Liver (tissue), 3 donors: ENCODE data around the gene ZNF583.

Experiments
- GABPA ChIP-seq, 2 donors: IDR thresholded peaks in 1 of 2; conservative IDR thresholded peaks in 1 of 2; 2 replicates each; pipeline ENCODE4 v1.6.1; 2016; ENCODE audit warnings: antibody characterized with exemption in 2 of 2, mild to moderate bottlenecking in 1 of 2, moderate library complexity in 1 of 2
- JUND ChIP-seq, 2 donors: IDR thresholded peaks; 2 replicates each; pipeline ENCODE4 v1.6.1; 2016; ENCODE audit warnings: antibody characterized with exemption in 2 of 2
- RAD21 ChIP-seq, 2 donors: IDR thresholded peaks; 2 replicates each; pipeline ENCODE4 v1.6.1; 2016; ENCODE audit warnings: antibody characterized with exemption in 2 of 2, mild to moderate bottlenecking in 2 of 2
- SP1 ChIP-seq: IDR thresholded peaks from 2 replicates; pipeline ENCODE4 v1.6.1; 2018; ENCODE audit warnings: antibody characterized with exemption, mild to moderate bottlenecking
- TAF1 ChIP-seq: conservative IDR thresholded peaks from 2 replicates; pipeline ENCODE4 v1.6.1; 2016; ENCODE audit warnings: antibody characterized with exemption, mild to moderate bottlenecking
- YY1 ChIP-seq: IDR thresholded peaks from 2 replicates; pipeline ENCODE4 v1.6.1; 2016; ENCODE audit warnings: antibody characterized with exemption, mild to moderate bottlenecking
- TF ChIP-seq, protein P1 (sequence below): IDR thresholded peaks from 2 replicates; pipeline ENCODE4 v1.6.1; 2016; ENCODE audit warnings: antibody characterized with exemption
- TF ChIP-seq, protein P2 (sequence below): fragments of 150-350 bp; IDR thresholded peaks from 2 replicates; pipeline ENCODE4 v1.5.1; 2017; ENCODE audit warnings: improper control_type of control experiment, low read depth, low read length; ENCODE audit not compliant: missing input control
- TF ChIP-seq, protein P3 (sequence below): IDR thresholded peaks from 2 replicates; pipeline ENCODE4 v1.6.1; 2016; ENCODE audit warnings: antibody characterized with exemption, mild to moderate bottlenecking
- TF ChIP-seq, protein P4 (sequence below): IDR thresholded peaks from 2 replicates; pipeline ENCODE4 v1.6.1; 2016; ENCODE audit warnings: antibody characterized with exemption
- donor health status: healthy.
- donor health status: healthy.

DNA sequence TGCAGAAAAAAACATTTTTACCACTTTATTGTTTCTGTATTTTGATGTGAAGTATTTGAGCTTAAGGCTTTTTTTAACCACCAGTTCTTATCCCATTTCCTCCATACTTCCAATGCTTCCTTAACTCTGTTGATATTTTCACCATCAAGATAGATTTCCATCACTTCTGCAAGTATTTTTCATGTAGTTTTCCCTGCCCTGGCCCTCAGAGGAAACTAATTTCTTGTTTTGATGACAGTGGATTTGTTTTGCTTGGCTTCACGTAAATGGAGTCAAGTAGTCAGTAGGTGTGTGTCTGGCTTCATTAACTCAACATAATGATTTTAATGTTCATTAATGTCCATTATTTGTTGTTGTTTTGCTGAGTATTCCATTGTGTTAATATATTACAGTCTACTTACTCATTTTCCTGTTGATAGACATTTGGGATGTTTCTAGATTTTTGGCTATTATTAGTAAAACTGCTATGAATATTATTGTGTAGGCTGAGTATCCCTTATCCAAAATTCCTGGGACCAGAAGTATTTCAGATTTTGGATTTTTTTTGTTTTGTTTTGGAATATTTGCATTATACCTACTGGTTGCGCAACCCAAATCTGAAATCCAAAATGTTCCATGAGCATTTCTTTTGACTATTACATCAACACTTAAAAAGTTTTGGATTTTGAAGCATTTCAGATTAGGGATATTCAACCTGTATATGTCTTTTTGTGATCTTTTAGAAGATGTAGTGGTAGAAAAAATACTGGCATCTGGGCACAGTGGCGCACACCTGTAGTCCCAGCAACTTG lies 34.1 kb upstream of the ZNF583 start:
- no peak for TF ChIP-seq SP1
- TF ChIP-seq, protein P1, sequence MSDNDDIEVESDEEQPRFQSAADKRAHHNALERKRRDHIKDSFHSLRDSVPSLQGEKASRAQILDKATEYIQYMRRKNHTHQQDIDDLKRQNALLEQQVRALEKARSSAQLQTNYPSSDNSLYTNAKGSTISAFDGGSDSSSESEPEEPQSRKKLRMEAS = no peak
- TF ChIP-seq, protein P2, sequence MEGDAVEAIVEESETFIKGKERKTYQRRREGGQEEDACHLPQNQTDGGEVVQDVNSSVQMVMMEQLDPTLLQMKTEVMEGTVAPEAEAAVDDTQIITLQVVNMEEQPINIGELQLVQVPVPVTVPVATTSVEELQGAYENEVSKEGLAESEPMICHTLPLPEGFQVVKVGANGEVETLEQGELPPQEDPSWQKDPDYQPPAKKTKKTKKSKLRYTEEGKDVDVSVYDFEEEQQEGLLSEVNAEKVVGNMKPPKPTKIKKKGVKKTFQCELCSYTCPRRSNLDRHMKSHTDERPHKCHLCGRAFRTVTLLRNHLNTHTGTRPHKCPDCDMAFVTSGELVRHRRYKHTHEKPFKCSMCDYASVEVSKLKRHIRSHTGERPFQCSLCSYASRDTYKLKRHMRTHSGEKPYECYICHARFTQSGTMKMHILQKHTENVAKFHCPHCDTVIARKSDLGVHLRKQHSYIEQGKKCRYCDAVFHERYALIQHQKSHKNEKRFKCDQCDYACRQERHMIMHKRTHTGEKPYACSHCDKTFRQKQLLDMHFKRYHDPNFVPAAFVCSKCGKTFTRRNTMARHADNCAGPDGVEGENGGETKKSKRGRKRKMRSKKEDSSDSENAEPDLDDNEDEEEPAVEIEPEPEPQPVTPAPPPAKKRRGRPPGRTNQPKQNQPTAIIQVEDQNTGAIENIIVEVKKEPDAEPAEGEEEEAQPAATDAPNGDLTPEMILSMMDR = no peak
- TF ChIP-seq YY1 = no peak
- TF ChIP-seq, protein P3, sequence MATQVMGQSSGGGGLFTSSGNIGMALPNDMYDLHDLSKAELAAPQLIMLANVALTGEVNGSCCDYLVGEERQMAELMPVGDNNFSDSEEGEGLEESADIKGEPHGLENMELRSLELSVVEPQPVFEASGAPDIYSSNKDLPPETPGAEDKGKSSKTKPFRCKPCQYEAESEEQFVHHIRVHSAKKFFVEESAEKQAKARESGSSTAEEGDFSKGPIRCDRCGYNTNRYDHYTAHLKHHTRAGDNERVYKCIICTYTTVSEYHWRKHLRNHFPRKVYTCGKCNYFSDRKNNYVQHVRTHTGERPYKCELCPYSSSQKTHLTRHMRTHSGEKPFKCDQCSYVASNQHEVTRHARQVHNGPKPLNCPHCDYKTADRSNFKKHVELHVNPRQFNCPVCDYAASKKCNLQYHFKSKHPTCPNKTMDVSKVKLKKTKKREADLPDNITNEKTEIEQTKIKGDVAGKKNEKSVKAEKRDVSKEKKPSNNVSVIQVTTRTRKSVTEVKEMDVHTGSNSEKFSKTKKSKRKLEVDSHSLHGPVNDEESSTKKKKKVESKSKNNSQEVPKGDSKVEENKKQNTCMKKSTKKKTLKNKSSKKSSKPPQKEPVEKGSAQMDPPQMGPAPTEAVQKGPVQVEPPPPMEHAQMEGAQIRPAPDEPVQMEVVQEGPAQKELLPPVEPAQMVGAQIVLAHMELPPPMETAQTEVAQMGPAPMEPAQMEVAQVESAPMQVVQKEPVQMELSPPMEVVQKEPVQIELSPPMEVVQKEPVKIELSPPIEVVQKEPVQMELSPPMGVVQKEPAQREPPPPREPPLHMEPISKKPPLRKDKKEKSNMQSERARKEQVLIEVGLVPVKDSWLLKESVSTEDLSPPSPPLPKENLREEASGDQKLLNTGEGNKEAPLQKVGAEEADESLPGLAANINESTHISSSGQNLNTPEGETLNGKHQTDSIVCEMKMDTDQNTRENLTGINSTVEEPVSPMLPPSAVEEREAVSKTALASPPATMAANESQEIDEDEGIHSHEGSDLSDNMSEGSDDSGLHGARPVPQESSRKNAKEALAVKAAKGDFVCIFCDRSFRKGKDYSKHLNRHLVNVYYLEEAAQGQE = no peak
- no peak for TF ChIP-seq GABPA (IDR thresholded peaks at IDR 0.05 in 1 of 2, conservative IDR thresholded peaks at IDR 0.05 in 1 of 2)
- no peak for TF ChIP-seq JUND (IDR thresholded peaks at IDR 0.05)
- TF ChIP-seq, protein P4, sequence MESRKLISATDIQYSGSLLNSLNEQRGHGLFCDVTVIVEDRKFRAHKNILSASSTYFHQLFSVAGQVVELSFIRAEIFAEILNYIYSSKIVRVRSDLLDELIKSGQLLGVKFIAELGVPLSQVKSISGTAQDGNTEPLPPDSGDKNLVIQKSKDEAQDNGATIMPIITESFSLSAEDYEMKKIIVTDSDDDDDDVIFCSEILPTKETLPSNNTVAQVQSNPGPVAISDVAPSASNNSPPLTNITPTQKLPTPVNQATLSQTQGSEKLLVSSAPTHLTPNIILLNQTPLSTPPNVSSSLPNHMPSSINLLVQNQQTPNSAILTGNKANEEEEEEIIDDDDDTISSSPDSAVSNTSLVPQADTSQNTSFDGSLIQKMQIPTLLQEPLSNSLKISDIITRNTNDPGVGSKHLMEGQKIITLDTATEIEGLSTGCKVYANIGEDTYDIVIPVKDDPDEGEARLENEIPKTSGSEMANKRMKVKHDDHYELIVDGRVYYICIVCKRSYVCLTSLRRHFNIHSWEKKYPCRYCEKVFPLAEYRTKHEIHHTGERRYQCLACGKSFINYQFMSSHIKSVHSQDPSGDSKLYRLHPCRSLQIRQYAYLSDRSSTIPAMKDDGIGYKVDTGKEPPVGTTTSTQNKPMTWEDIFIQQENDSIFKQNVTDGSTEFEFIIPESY = no peak
- no peak for TF ChIP-seq TAF1
- TF ChIP-seq RAD21 (IDR thresholded peaks at IDR 0.05) = no peak
